K562 (cell line): ENCODE results near the gene DNAH10. TPM values are rescaled to one million over a fixed set of nuclear protein-coding genes. Genes with fewer than 3 reads are reported as not detected.

Source experiments
- ATAC-seq: fragments of 200-7000 bp; cut with Tn5 transposase; 3 replicates; pipeline ENCODE4 v1.9.1; 2020; ENCODE audit warnings: moderate library complexity
- BruUV-seq: library from RNA; stranded (reverse); fragments of 400-500 nt; replicated peaks from 2 replicates; lab custom pipeline; 2021; lab: Mats Ljungman, UMichigan
- CTCF ChIA-PET: fragments of 300-600 bp; formaldehyde crosslinking; extraction: SDS; loops from one replicate; lab custom pipeline; 2021; ENCODE audit warnings: low intra/inter-chr PET ratio; lab: Yijun Ruan, JAX
- POLR2A ChIA-PET: fragments of 300-600, 350-650 bp; sonication (Branson Sonifier 250); formaldehyde crosslinking; extraction: SDS; loops from one replicate; lab custom pipeline; 2021; ENCODE audit warnings: antibody characterized with exemption, inconsistent platforms; lab: Yijun Ruan, JAX
- DNase-seq, 4 experiments: peaks; one replicate each; pipeline versions ENCODE4 v3.0.0 to v3.0.0-alpha.2; 2011 to 2018; ENCODE audit warnings: low spot score in 3 of 4, mixed read lengths in 3 of 4; ENCODE audit errors: extremely low read depth in 1 of 4
- FAIRE-seq: peaks from 2 replicates; lab custom pipeline; 2011; peaks lifted over from hg19 to GRCh38; lab: Jason Lieb, UNC
- H2AFZ ChIP-seq: 2 replicates; pipeline ENCODE4 v1.6.0; 2011; ENCODE audit warnings: low read depth, low read length, control low read depth, inconsistent platforms
- H3K27ac ChIP-seq: fragments of 200-600 bp; 3 replicates; pipeline ENCODE4 v1.8.0; 2011; ENCODE audit warnings: low read depth, mild to moderate bottlenecking, control low read depth, inconsistent platforms, low read length, moderate library complexity, mixed read lengths; ENCODE audit errors: extremely low read depth
- H3K27me3 ChIP-seq, 2 experiments: fragments of 300-600 bp in 1 of 2; 2 replicates in 1 of 2; 3 replicates in 1 of 2; pipeline versions ENCODE4 v1.6.0 to v1.8.0; 2011; ENCODE audit warnings: inconsistent platforms in 2 of 2, low read length in 2 of 2, mild to moderate bottlenecking in 1 of 2, mixed read lengths in 1 of 2, moderate library complexity in 1 of 2; ENCODE audit not compliant: control insufficient read depth in 2 of 2, insufficient read depth in 2 of 2
- H3K36me3 ChIP-seq: fragments of 300-600 bp; 3 replicates; pipeline ENCODE4 v1.8.0; 2011; ENCODE audit warnings: mild to moderate bottlenecking, low read length, inconsistent platforms; ENCODE audit not compliant: control insufficient read depth, insufficient read depth
- H3K4me1 ChIP-seq, 2 experiments: fragments of 200-600 bp in 1 of 2; replicated peaks in 1 of 2; 2 replicates in 1 of 2; 3 replicates in 1 of 2; pipeline versions ENCODE4 v1.5.1 to v1.8.0; 2011; ENCODE audit warnings: inconsistent platforms in 2 of 2, low read length in 2 of 2, mild to moderate bottlenecking in 1 of 2, mixed read lengths in 1 of 2, moderate library complexity in 1 of 2; ENCODE audit not compliant: control insufficient read depth in 2 of 2, insufficient read depth in 2 of 2
- H3K4me2 ChIP-seq: 2 replicates; pipeline ENCODE4 v1.6.1; 2011; ENCODE audit warnings: low read length, control low read depth, inconsistent platforms, mixed read lengths; ENCODE audit not compliant: insufficient read depth
- H3K4me3 ChIP-seq: fragments of 200-600 bp; sonication (generic), shearing (Covaris generic); 2 replicates; pipeline ENCODE4 v1.5.1; 2016; ENCODE audit warnings: control low read depth, inconsistent platforms
- H3K79me2 ChIP-seq: fragments of 200-600 bp; 3 replicates; pipeline ENCODE4 v1.8.0; 2011; ENCODE audit warnings: low read length, inconsistent platforms; ENCODE audit not compliant: control insufficient read depth, insufficient read depth
- H3K9ac ChIP-seq, 2 experiments: 2 replicates each; pipeline versions ENCODE4 v1.6.0 to v1.6.1; 2011; ENCODE audit warnings: low read depth in 2 of 2, low read length in 2 of 2, control low read depth in 1 of 2, inconsistent platforms in 1 of 2, mild to moderate bottlenecking in 1 of 2, mixed read lengths in 1 of 2; ENCODE audit not compliant: insufficient read depth in 1 of 2
- H3K9me1 ChIP-seq: one replicate; pipeline ENCODE4 v1.6.0; 2011; ENCODE audit warnings: inconsistent platforms, mild to moderate bottlenecking, low read length, moderate library complexity; ENCODE audit not compliant: control insufficient read depth, insufficient read depth
- H3K9me3 ChIP-seq: replicated peaks from 2 replicates; pipeline ENCODE4 v1.5.1; 2011; ENCODE audit warnings: low read depth, low read length, inconsistent platforms; ENCODE audit not compliant: control insufficient read depth, insufficient read depth
- H4K20me1 ChIP-seq: replicated peaks from 2 replicates; pipeline ENCODE4 v1.6.1; 2011; ENCODE audit warnings: low read length, inconsistent platforms, mixed read lengths; ENCODE audit not compliant: control insufficient read depth, insufficient read depth
- ATF2 ChIP-seq: sonication (generic); formaldehyde crosslinking; IDR thresholded peaks from 2 replicates; pipeline ENCODE4 v1.8.1; 2022; ENCODE audit warnings: missing genetic modification reagents
- CBX2 ChIP-seq: fragments of 200-600 bp; sonication (generic); IDR thresholded peaks from one replicate; pipeline ENCODE4 v1.6.1; 2012; ENCODE audit warnings: mild to moderate bottlenecking, low read length, inconsistent platforms; ENCODE audit not compliant: insufficient read depth, poor library complexity, severe bottlenecking
- CEBPG ChIP-seq, 3 experiments: fragments of 200-800 bp in 1 of 3; sonication (Bioruptor generic) in 1 of 3; sonication (generic) in 1 of 3; formaldehyde crosslinking in 1 of 3; IDR thresholded peaks in 2 of 3; conservative IDR thresholded peaks in 1 of 3; 2 replicates each; pipeline versions ENCODE4 v1.6.1 to v1.8.0; 2016 to 2022; ENCODE audit warnings: missing compliant biosample characterization in 2 of 3, missing genetic modification characterization in 2 of 3, mild to moderate bottlenecking in 1 of 3, missing genetic modification reagents in 1 of 3
- EP400 ChIP-seq: fragments of 450-650 bp; IDR thresholded peaks from 2 replicates; pipeline ENCODE4 v1.6.1; 2017; ENCODE audit warnings: antibody characterized with exemption, mild to moderate bottlenecking, moderate library complexity
- NFATC3 ChIP-seq: fragments of 450-650 bp; IDR thresholded peaks from 2 replicates; pipeline ENCODE4 v1.6.1; 2017; ENCODE audit warnings: mild to moderate bottlenecking
- POLR2AphosphoS5 ChIP-seq: IDR thresholded peaks from 2 replicates; pipeline ENCODE4 v1.6.1; 2011; ENCODE audit warnings: mild to moderate bottlenecking, low read depth, low read length, moderate library complexity; ENCODE audit not compliant: control insufficient read depth, insufficient read depth
- ZKSCAN1 ChIP-seq: fragments of 150-350 bp; IDR thresholded peaks from 2 replicates; pipeline ENCODE4 v1.6.1; 2016; ENCODE audit warnings: low read depth, low read length
- WGBS: fragments of 100-300 bp; shearing (Covaris generic); methylation state at CpG from one replicate; pipeline ENCODE4 v1.1.6; 2016; ENCODE audit warnings: low coverage, mixed read lengths; ENCODE audit not compliant: insufficient coverage; ENCODE audit errors: missing lambda C conversion rate; 5-methylcytosine and 5-hydroxymethylcytosine counted together
- in situ Hi-C: fragments of 300-500 bp; cut with MboI; formaldehyde crosslinking; loops from 4 replicates; pipeline ENCODE4 v1.15.0; 2018; ENCODE audit warnings: inconsistent platforms, mixed read lengths
- intact Hi-C: fragments of 100-400 bp; cut with micrococcal nuclease; formaldehyde crosslinking; loops from 2 replicates; pipeline ENCODE4 v1.14.2; 2022
- polyA plus RNA-seq, 8 experiments: library from polyadenylated mRNA; depleted of rRNA in 4 of 8; stranded (reverse) in 5 of 8; unstranded in 3 of 8; fragments of >200 nt; fragmentation: Nextera tagmentation in 2 of 8; fragmentation: Illumina TruSeq in 1 of 8; extraction: Ambion mirVana in 2 of 8; extraction: Trizol in 1 of 8; gene quantifications; 2 replicates each; pipeline versions ENCODE4 v1.2.1 to v1.2.3, GENCODE V29; 2011 to 2014; ENCODE audit warnings: inconsistent platforms in 1 of 8, missing spikeins in 1 of 8
- total RNA-seq, 7 experiments: library from RNA; depleted of rRNA in 6 of 7; stranded (reverse); fragments of >200 nt in 6 of 7; fragmentation: Illumina TruSeq in 2 of 7; extraction: Trizol in 2 of 7; gene quantifications; 2 replicates each; pipeline versions ENCODE4 v1.2.1 to v1.2.3, GENCODE V29; 2011 to 2021; ENCODE audit warnings: low replicate concordance in 1 of 7

DNAH10 gene
- total and polyA plus RNA-seq, 9 of the 15 experiments (the other 6 are each of a cell fraction or from before 2014, with no cell fraction given): 0.01 to 0.06 (median 0.04) TPM; not detected in 1

GRCh38 chr12:123828854-123829547 lies 66.9 kb downstream of the DNAH10 start:
- H3K9ac ChIP-seq: no peak overlapping the region
- no TSS peak for BruUV-seq
- CTCF ChIA-PET: no interaction called here
- H3K9me3 ChIP-seq: peaks cover 19% of the 10 kb centered on the region
- no peaks in the 10 kb centered on the region for H3K79me2 ChIP-seq
- no peak overlapping the region for H3K27ac ChIP-seq
- no peaks in the 10 kb centered on the region for H3K36me3 ChIP-seq
- peaks cover 6 to 18% of the 10 kb centered on the region in 2 experiments; a peak in 4 of 5 replicates for H3K27me3 ChIP-seq
- H3K9me1 ChIP-seq: no peaks in the 10 kb centered on the region
- H2AFZ ChIP-seq: no peak overlapping the region
- H4K20me1 ChIP-seq: no peaks in the 10 kb centered on the region
- intact Hi-C loops (no loop called here), in situ Hi-C loops (no loop called here)
- TF ChIP-seq ZKSCAN1 (no peak), CBX2 (no peak), EP400 (no peak), NFATC3 (no peak), ATF2 (CRISPR knock-in tag) (no peak), POLR2AphosphoS5 (no peak), CEBPG (CRISPR knock-in tag; IDR thresholded peaks at IDR 0.05) (no peak), CEBPG (tag; conservative IDR thresholded peaks at IDR 0.05 in 1 of 2, IDR thresholded peaks at IDR 0.05 in 1 of 2) (no peak)
- H3K4me3 ChIP-seq: no peak overlapping the region
- DNase-seq (no peak), FAIRE-seq (no peak), ATAC-seq (no peak)
- POLR2A ChIA-PET: interaction anchor here (0.5 kb wide), 1 partner anchor 178 kb away, joined by 3 read pairs; no protein-coding TSS in a partner anchor
- H3K4me2 ChIP-seq: no peak overlapping the region
- H3K4me1 ChIP-seq: no peaks in the 10 kb centered on the region
- 8% methylated on average over 13 of the region's 13 CpGs for WGBS
